Skin epidermis (tissue), 12 donors: Measurements from ENCODE around the gene NOLC1.

Source experiments
- H3K27ac ChIP-seq, 21 experiments: fragments of 200-600 bp; sonication (generic) in 11 of 21; one replicate each; pipeline ENCODE4 v1.5.0; 2020; ENCODE audit warnings: mild to moderate bottlenecking in 3 of 21, inconsistent platforms in 2 of 21, moderate library complexity in 2 of 21
- H3K4me3 ChIP-seq, 7 experiments: fragments of 200-600 bp; sonication (generic) in 2 of 7; one replicate each; pipeline ENCODE4 v1.5.0; 2020; ENCODE audit warnings: inconsistent platforms in 2 of 7, mild to moderate bottlenecking in 2 of 7, moderate library complexity in 1 of 7

Gene NOLC1

DNA sequence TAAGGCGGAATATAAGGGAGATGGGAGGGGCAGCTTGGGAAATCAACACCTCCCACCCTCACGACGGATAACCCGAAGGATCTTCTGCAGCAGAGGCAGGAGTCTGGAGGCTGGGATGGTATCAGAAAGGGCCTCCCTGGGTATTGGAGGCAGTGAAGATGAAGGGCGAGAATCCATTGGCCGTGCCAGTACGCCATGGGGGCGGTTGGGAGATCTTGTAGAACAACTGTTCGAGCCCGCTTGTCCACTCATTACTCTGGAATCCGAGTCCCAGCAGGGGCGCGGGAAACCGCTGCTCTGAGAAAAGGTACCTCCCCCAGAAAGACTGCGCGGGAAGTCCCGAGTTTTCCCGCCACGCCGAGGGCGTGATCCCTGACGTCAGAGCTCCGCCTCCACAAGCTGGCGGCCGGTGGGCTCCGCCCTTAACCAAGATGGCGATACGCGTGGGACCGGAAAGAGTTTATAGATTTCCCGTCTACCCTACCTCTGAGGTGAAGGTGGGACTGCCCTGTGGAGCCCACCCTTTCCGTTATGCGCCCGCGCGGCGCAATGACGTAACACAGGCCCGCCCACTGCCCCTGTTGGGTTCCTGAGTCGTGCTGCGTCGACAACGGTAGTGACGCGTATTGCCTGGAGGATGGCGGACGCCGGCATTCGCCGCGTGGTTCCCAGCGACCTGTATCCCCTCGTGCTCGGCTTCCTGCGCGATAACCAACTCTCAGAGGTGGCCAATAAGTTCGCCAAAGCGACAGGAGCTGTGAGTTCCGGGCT is at the start of gene NOLC1:
Gene NOLC1, plus strand, starts transcription at position 616 of the 771 bp plus-strand sequence. Its CDS starts 22 bp downstream, at position 638.
- H3K4me3 ChIP-seq = peak within 1 kb of the TSS; percentile 64 to 93 (median 82)

GRCh38 chr10:102102421-102102820 is 49.8 kb upstream of the NOLC1 start:
- no peak overlapping the region for H3K4me3 ChIP-seq
- H3K27ac ChIP-seq = no peak overlapping the region

More for the DNA sequence above, at the start of gene NOLC1:
- peak within 1 kb of the TSS; percentile 75 to 97 (median 87) for H3K27ac ChIP-seq

DNA sequence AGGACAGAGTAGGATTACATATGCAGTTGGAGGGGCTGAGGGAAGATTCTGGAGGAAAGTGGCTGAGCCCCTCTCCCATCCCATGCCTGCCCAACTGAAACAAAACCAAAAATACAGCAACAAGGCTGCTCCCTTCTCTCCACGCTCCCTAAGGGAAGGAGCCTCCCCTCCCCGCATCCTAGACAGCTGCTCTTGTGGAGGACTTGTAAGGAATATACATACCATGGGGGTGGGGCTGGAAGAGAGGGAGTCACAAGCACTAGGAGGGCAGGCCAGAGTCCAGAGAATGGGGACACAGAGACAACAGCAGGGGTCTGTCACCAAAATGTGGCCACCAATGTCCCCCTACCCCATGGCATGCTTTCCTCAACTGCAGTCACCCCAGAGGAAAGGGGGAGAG is 45.2 kb upstream of the NOLC1 start:
- H3K27ac ChIP-seq = no peak overlapping the region
- no peak overlapping the region for H3K4me3 ChIP-seq

DNA sequence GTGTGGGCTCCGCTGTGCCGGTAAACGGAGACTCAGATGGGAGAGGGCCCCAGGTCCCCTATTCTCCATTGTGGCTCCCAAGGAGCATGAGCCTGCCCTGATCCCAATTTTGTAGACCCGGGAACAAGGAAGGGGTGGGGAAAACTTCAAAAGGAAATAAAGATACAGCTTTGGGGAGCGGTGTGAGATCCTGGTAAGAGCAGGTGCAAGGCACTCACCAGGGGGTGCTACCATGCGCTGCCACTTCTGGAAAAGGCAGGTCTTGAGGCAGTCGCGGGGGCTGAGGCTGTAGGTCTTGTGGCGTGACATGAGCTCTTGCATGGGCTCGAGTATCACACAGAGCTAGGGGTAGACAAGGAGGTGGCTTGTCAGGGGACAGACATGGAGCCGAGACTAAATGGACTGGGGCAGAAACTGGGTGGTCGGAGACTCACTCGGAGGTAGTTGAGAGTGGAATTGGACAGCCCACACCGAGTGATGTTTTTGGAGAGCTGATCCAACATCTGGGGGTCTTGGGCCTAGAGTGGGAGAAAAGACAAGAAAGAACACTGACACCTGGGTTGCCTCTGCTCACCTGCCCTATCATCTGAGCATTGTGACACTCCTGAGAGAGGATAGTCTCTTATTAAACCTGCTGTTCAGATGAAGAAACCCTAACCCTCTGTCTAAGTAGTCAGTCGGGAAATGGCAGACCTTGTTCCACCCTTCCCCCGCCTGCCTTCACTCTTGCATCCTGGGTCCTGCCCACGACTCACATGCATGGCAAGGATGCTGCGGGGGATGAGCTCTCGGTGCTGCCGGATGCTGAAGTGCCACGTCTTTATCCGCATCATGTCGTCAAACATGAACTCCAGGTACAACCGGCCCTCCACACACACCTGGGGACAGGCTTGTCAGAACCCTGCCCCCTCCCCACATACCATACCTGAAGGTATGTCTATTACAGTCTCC is 42.7 kb upstream of the NOLC1 start:
- Histone ChIP-seq H3K27ac (no peak overlapping the region), H3K4me3 (no peak overlapping the region)

GRCh38 chr10:102111276-102111675 is 40.9 kb upstream of the NOLC1 start:
- Histone ChIP-seq H3K27ac (no peak overlapping the region), H3K4me3 (no peak overlapping the region)

GRCh38 chr10:102112210-102112817 is 39.9 kb upstream of the NOLC1 start:
- H3K4me3 ChIP-seq = peak overlapping the region in 5 of 7 experiments; percentile 0 to 83 (median 71)
- peak overlapping the region in 17 of 21 experiments; percentile 2 to 98 (median 91) for H3K27ac ChIP-seq

DNA sequence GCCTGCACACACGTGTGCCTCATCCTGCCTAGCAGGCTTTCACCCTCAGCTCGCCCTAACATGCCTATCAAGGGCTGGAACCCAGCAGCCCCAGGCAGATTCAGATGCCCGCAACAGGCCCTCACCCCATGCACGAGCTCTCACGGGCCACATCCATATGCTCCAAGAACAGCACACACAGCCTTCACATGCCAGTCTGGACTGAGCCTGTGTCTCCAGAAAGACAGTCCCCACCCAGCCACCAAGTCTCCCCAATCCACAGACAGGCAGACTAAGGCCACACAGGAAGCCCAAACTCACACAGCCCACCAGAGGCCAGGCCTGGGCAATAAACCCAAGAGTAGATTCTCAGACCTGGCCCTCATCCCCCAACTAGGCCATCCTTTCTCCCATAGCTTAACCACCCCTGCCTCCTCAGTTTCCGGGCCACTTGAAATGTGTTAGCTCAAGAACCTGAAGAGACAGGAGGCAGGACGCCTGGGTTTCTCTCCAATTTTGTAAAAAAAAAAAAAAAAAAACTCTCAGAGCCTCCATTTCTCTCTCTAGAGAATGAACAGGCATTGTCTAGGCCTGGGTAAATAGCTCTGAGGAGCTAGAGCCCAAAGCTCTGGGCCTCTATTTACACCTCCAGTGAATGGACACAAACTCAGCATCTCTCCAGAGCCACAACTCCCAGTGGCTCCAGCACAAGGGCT is 38.8 kb upstream of the NOLC1 start:
- Histone ChIP-seq H3K27ac (peak overlapping the region in 20 of 21 experiments; percentile 19 to 98 (median 92)), H3K4me3 (peak overlapping the region; percentile 54 to 83 (median 75))

GRCh38 chr10:102113956-102114857 is 38.0 kb upstream of the NOLC1 start:
- Histone ChIP-seq H3K4me3 (peak overlapping the region; percentile 54 to 83 (median 75)), H3K27ac (peak overlapping the region; percentile 54 to 98 (median 92))

- Histone ChIP-seq H3K4me3 (peak overlapping the region; percentile 54 to 83 (median 75)), H3K27ac (peak overlapping the region; percentile 54 to 98 (median 92))
Measured at GRCh38 chr10:102114861-102115618, 37.1 kb upstream of the NOLC1 start.

DNA sequence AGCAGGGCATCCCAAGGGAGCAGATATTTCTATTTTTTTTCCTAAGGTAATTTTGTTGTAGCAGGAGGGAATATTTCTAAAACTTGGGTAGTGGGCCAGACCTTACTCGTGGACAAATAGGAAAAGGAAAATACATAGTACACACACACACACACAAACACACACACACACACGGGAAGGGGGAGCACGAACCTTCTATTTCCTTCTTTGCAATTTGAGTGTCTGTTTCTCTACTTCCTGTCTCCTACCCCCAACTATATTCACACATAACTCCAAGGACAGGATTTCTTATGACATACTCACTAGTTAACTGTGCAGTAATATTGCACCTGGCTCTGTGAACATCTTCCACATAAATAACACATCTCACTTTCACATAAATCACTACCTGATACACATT is 36.4 kb upstream of the NOLC1 start:
- Histone ChIP-seq H3K4me3 (peak overlapping the region in 3 of 7 experiments; percentile 54 to 83 (median 83)), H3K27ac (peak overlapping the region in 20 of 21 experiments; percentile 54 to 98 (median 92))

- peak overlapping the region in 1 of 7 experiments; percentile 76 for H3K4me3 ChIP-seq
- H3K27ac ChIP-seq = peak overlapping the region; percentile 15 to 99 (median 96)
Measured at GRCh38 chr10:102116656-102117055, 35.5 kb upstream of the NOLC1 start.

DNA sequence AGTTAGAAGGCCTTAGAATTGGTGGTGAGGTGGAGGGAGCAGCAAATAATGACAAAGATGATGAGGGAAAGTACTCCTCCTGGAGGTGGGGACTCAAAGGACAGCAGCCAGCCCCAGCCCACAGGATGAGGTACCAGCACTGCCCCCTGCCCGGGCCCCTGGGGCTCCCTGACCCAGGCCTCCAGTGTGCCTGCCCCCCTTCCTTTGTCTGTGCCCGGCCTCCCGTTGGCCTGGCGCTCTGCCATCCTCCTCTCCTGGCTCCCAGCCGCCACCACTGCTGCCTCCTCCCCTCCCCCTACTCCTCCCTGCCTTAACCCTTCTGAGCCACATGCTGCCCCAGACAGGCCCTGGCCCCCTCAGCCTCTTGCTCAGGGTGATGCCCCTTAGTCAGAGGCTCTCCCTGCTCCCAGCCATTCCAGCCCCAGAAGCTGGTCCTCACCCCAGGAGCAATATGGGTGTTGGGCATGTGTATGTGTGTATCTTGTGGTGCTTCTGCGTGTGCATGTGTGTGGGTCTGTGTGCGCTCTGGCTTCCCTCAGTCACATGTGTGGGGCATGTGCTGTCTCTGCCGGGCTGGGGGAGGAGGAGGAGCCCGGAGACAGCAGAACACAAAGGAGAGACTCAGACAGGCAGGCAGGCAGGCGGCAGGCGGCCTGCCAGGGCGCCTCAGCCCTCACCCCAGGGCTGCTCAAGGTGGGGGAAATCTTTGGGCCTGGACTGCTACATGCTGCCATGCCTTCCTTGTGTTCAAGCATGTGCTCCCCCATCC is 34.6 kb upstream of the NOLC1 start:
- peak overlapping the region in 6 of 7 experiments; percentile 4 to 76 (median 72) for H3K4me3 ChIP-seq
- H3K27ac ChIP-seq = peak overlapping the region; percentile 15 to 99 (median 96)

DNA sequence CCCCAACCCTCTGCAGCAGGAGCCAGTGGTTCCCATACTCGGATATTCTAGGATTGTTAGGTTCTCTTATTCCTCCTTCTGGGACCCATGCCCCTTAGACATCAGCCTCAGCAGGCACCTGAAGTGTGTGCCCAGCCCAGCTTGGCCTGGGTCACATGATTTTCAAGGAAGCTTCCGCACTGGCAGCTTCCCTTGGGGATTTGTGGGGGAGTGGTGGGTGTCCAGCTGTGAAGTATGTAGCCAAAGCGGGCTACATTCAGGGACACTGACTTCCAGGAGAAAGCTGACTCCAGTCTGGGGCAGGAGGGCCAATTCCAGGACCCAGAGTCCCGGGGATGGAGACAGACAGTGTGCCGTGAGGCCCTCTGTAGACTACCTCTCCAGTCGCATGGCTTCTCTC is 33.3 kb upstream of the NOLC1 start:
- H3K4me3 ChIP-seq = peak overlapping the region; percentile 50 to 76 (median 73)
- peak overlapping the region; percentile 76 to 99 (median 96) for H3K27ac ChIP-seq

DNA sequence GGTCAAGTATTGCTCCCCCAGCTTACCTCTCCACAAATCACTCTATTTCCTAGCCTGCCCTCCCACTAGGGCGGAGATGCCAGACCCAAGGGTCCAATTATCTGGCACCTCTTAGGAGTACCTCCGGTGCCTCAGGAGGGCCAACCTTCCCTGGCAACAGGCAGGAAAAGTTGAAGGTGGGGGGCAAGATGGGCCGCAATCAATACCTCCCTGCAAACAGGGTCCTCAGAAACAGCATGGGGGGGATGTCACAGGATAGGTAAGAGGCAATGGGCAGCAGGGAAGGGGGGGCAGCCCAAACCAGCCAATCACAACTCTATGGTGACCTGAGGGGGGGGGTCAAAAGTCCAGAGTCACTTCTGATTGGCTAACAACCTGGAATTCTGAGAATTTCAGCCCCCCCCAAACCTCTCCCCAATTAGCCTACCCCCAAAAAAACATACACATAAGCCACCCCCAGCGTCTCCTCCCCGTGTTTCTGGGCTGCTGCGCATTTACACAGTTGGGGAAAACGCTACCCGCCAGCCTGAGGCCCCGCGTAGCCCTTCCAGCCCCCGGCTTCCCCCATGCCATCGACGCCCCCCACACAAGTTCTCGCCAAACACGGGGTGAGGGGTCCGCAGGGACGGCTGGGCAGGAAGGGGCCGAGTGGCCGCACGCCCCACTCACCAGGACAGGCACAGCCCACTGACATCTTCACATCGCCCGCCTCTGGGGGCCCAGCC is 32.6 kb upstream of the NOLC1 start:
- Histone ChIP-seq H3K27ac (peak overlapping the region; percentile 76 to 99 (median 96)), H3K4me3 (peak overlapping the region; percentile 50 to 76 (median 73))

DNA sequence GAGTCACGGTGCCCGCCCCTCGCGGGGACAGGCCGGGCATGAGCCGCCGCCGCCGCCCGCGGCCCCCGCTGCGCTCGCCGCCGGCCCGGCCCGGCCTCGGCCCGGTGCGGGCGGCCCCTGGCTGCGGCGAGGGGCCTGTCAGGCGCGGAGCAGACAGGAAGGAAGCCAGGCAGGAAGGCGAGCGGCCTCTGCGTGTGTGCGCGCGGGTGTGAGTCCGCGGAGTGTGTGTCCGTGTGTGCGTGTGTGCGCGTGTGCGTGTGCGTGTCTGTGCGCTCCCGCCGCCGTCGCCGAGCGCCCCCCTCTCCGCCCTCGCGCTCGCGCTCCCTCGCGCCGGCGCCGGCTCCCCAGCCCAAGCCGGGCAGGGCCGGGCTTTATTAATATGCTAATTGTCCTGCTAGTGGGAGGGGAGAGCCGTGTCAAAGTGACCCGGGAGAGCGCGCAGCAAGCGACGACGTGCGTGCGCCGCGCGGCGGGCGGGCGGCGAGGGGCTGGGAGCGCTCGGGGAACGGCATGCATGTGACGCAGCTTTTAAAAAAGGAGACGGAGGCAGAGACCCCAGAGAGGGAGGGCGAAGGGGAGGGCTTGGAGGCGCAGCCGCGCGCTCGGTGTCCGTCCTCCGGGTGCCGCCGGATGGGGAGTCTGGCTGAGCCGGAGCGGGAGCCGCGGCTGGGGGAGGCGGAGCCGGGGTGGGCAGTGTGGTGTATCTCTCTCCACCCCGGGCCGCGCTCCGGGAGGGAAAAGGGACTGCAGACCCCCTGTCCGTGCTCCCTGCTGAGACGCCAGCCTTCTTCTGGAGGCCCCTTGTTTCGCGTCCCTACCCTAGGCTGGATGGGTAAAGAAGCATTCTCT is 31.8 kb upstream of the NOLC1 start, which contains the start of gene LDB1:
Gene LDB1, minus strand, starts transcription at position 227 of the 849 bp plus-strand sequence. CDS start 258 bp downstream, outside the sequence.
- H3K27ac ChIP-seq = peak within 1 kb of the TSS; percentile 76 to 99 (median 96)

More for the DNA sequence above, 31.8 kb upstream of the NOLC1 start, which contains the start of gene LDB1:
- H3K4me3 ChIP-seq = peak within 1 kb of the TSS; percentile 50 to 76 (median 73)
